Measurements from ENCODE around the gene SLC18B1. TPM values are rescaled to one million over a fixed set of nuclear protein-coding genes. Genes with fewer than 3 reads are reported as not detected.

The SLC18B1 gene
- polyA plus RNA-seq, 1 of the 3 experiments (the other 2 are of a cell fraction), result 1.2 TPM

GRCh38 chr6:132763269-132763668, 35.2 kb downstream of the SLC18B1 start (continued):
- TF ChIP-seq REST (IDR thresholded peaks at IDR 0.05; ENCODE audit: low read depth, low read length) (no peak), JUND (IDR thresholded peaks at IDR 0.05) (no peak), ZBTB33 (IDR thresholded peaks at IDR 0.05; ENCODE audit: borderline replicate concordance, low read depth) (no peak), GATA2 (CRISPR knock-in tag; IDR thresholded peaks at IDR 0.05) (no peak), POLR2AphosphoS5 (IDR thresholded peaks at IDR 0.05; ENCODE audit: low read depth, low read length) (no peak), SMC3 (IDR thresholded peaks at IDR 0.05; ENCODE audit: low read depth, low read length) (no peak), USF1 (IDR thresholded peaks at IDR 0.05; ENCODE audit: borderline replicate concordance, low read depth) (no peak), RXRA (IDR thresholded peaks at IDR 0.05; ENCODE audit: borderline replicate concordance, low read depth) (no peak)

GRCh38 chr6:132760256-132760655, 38.2 kb downstream of the SLC18B1 start:
- Histone ChIP-seq H3K9me3 (no peaks in the 10 kb centered on the region), H3K27ac (ENCODE audit: low read depth in 2 of 2, low read length in 1 of 2) (no peak overlapping the region), H4K20me1 (ENCODE audit: insufficient read depth) (no peaks in the 10 kb centered on the region), H3F3A (replicated peaks; ENCODE audit: insufficient read depth) (no peaks in the 10 kb centered on the region), H3K4me1 (ENCODE audit: control insufficient read depth in 1 of 2, insufficient read depth in 2 of 2, low read depth in 1 of 2, low read length in 1 of 2) (no peaks in the 10 kb centered on the region; a peak in 1 of 4 replicates), H3K9ac (no peak overlapping the region), H3K4me3 (ENCODE audit: low read depth in 2 of 2, low read length in 1 of 2) (no peak overlapping the region), H3K79me2 (ENCODE audit: insufficient read depth) (no peaks in the 10 kb centered on the region), H3K4me2 (no peak overlapping the region), H3K9me2 (no peaks in the 10 kb centered on the region), H3K36me3 (replicated peaks in 1 of 2; ENCODE audit: control insufficient read depth in 1 of 2, insufficient read depth in 2 of 2, low read length in 1 of 2) (no peaks in the 10 kb centered on the region), H2AFZ (ENCODE audit: low read depth) (no peak overlapping the region), H3K27me3 (ENCODE audit: insufficient read depth) (peaks cover 22% of the 10 kb centered on the region; the same call in 1 of the 2 replicates)
- POLR2A ChIA-PET, result no interaction called here
- WGBS (ENCODE audit: low lambda C conversion rate), result 7% methylated on average over 3 of the region's 3 CpGs
- DNase-seq, result no peak
- CTCF ChIA-PET, result interaction anchor here (0.8 kb wide), 1 partner anchor 425 kb away, joined by 3 read pairs; no protein-coding TSS in a partner anchor
- TF ChIP-seq TAF1 (IDR thresholded peaks at IDR 0.05; ENCODE audit: borderline replicate concordance, low read depth, low read length) (no peak), REST (IDR thresholded peaks at IDR 0.05; ENCODE audit: low read depth, low read length) (no peak), ZBTB33 (IDR thresholded peaks at IDR 0.05; ENCODE audit: borderline replicate concordance, low read depth) (no peak), RXRA (IDR thresholded peaks at IDR 0.05; ENCODE audit: borderline replicate concordance, low read depth) (no peak), EZH2phosphoT487 (IDR thresholded peaks at IDR 0.05; ENCODE audit: borderline replicate concordance, low read depth) (no peak), FOXJ3 (CRISPR knock-in tag; IDR thresholded peaks at IDR 0.05) (no peak), FOXM1 (IDR thresholded peaks at IDR 0.05; ENCODE audit: low read depth) (no peak), TCF12 (IDR thresholded peaks at IDR 0.05) (no peak), CHD2 (IDR thresholded peaks at IDR 0.05; ENCODE audit: low read length, partially characterized antibody) (no peak), SMC3 (IDR thresholded peaks at IDR 0.05; ENCODE audit: low read depth, low read length) (no peak), PBX3 (IDR thresholded peaks at IDR 0.05) (no peak), ELF1 (IDR thresholded peaks at IDR 0.05) (no peak)

Measured in SK-N-SH (cell line).